ENCODE measurements around the gene TMBIM4. TPM values are rescaled to one million over a fixed set of nuclear protein-coding genes. Genes with fewer than 3 reads are reported as not detected.

Gene TMBIM4
- total and polyA plus RNA-seq, 2 donors (not counting 3 experiments of a cell fraction or from before 2014, with no cell fraction given) = 74.1 to 370 TPM

GRCh38 chr12:66143868-66144267 lies 25.9 kb downstream of the TMBIM4 start:
- Histone ChIP-seq H3K36me3 (ENCODE audit: control insufficient read depth in 2 of 2, extremely low read depth in 1 of 2, insufficient read depth in 2 of 2, low read length in 2 of 2) (peaks cover 3 to 4% of the 10 kb centered on the region in 2 experiments), H3K4me2 (ENCODE audit: insufficient read depth, low read length) (no peak overlapping the region), H3K4me1 (ENCODE audit: control insufficient read depth, extremely low read depth, insufficient read depth, low read length) (peaks cover 16% of the 10 kb centered on the region), H3K27ac (ENCODE audit: insufficient read depth, low read depth, low read length) (no peak overlapping the region), H3K9me3 (replicated peaks; ENCODE audit: control insufficient read depth, insufficient read depth, low read length) (peaks cover 6% of the 10 kb centered on the region), H3K9ac (replicated peaks; ENCODE audit: extremely low read depth, insufficient read depth, low read length) (no peak overlapping the region), H3K79me2 (ENCODE audit: control insufficient read depth, insufficient read depth, low read length) (peaks cover 4% of the 10 kb centered on the region), H2AFZ (ENCODE audit: low read depth, low read length) (no peak overlapping the region), H3K4me3 (replicated peaks in 1 of 3; ENCODE audit: insufficient read depth in 1 of 3, low read depth in 1 of 3, low read length in 3 of 3) (no peak overlapping the region), H3K9me1 (replicated peaks; ENCODE audit: control insufficient read depth, extremely low read depth, insufficient read depth, low read length) (no peaks in the 10 kb centered on the region), H4K20me1 (replicated peaks; ENCODE audit: control insufficient read depth, extremely low read depth, insufficient read depth, low read length) (no peaks in the 10 kb centered on the region), H3K27me3 (ENCODE audit: control insufficient read depth in 2 of 2, insufficient read depth in 2 of 2, low read length in 2 of 2) (no peaks in the 10 kb centered on the region)
- ChIA-PET CTCF (interaction anchor here (0.6 to 3.2 kb wide), 6 partner anchors 12 to 264 kb away, joined by 3 to 24 read pairs (median 17); partner anchors contain the start of gene LLPH), POLR2A (no interaction called here)
- no peak for FAIRE-seq
- TF ChIP-seq EZH2 (IDR thresholded peaks at IDR 0.05; ENCODE audit: borderline replicate concordance, low read depth, low read length, severe bottlenecking) = no peak
- TF ChIP-seq MYC (IDR thresholded peaks at IDR 0.05; ENCODE audit: low read depth, low read length) = no peak
- TF ChIP-seq MAX (IDR thresholded peaks at IDR 0.05; ENCODE audit: insufficient read depth, insufficient read length) = no peak
- DNase-seq (ENCODE audit: low read depth, low spot score) = no peak
- dilution Hi-C loops (cut with MboI; ENCODE audit: extremely low pct_ligation_motif_present, low sequenced_read_pairs) = no loop called here
- BruUV-seq (replicated peaks) = no TSS peak
- intact Hi-C loops (cut with micrococcal nuclease) = loop anchor here (2.0 kb wide), 1 partner anchor 123 kb away; no protein-coding TSS in a partner anchor

- Histone ChIP-seq H3K79me2 (ENCODE audit: control insufficient read depth, insufficient read depth, low read length) (peaks cover 4% of the 10 kb centered on the region), H3K4me1 (ENCODE audit: control insufficient read depth, extremely low read depth, insufficient read depth, low read length) (peaks cover 16% of the 10 kb centered on the region), H2AFZ (ENCODE audit: low read depth, low read length) (no peak overlapping the region), H3K4me3 (replicated peaks in 1 of 3; ENCODE audit: insufficient read depth in 1 of 3, low read depth in 1 of 3, low read length in 3 of 3) (no peak overlapping the region), H4K20me1 (replicated peaks; ENCODE audit: control insufficient read depth, extremely low read depth, insufficient read depth, low read length) (no peaks in the 10 kb centered on the region), H3K36me3 (ENCODE audit: control insufficient read depth in 2 of 2, extremely low read depth in 1 of 2, insufficient read depth in 2 of 2, low read length in 2 of 2) (peaks cover 3 to 4% of the 10 kb centered on the region in 2 experiments), H3K9ac (replicated peaks; ENCODE audit: extremely low read depth, insufficient read depth, low read length) (no peak overlapping the region), H3K9me3 (replicated peaks; ENCODE audit: control insufficient read depth, insufficient read depth, low read length) (peaks cover 6% of the 10 kb centered on the region), H3K9me1 (replicated peaks; ENCODE audit: control insufficient read depth, extremely low read depth, insufficient read depth, low read length) (no peaks in the 10 kb centered on the region), H3K27ac (ENCODE audit: insufficient read depth, low read depth, low read length) (no peak overlapping the region), H3K27me3 (ENCODE audit: control insufficient read depth in 2 of 2, insufficient read depth in 2 of 2, low read length in 2 of 2) (no peaks in the 10 kb centered on the region), H3K4me2 (ENCODE audit: insufficient read depth, low read length) (no peak overlapping the region)
- ChIA-PET CTCF (interaction anchor here (1.5 kb wide), 1 partner anchor 34 kb away, joined by 3 read pairs; no protein-coding TSS in a partner anchor), POLR2A (no interaction called here)
- no peak for FAIRE-seq
- intact Hi-C loops (cut with micrococcal nuclease) (no loop called here), dilution Hi-C loops (cut with MboI; ENCODE audit: extremely low pct_ligation_motif_present, low sequenced_read_pairs) (no loop called here)
- no peak for DNase-seq (ENCODE audit: low read depth, low spot score)
- TF ChIP-seq CTCF (IDR thresholded peaks at IDR 0.05; ENCODE audit: extremely low read depth in 1 of 2, insufficient read depth in 1 of 2, low read depth in 1 of 2, low read length in 2 of 2) = no peak
- no peak for TF ChIP-seq FOS (IDR thresholded peaks at IDR 0.05; ENCODE audit: borderline replicate concordance, insufficient read depth, low read length)
- TF ChIP-seq MAX (IDR thresholded peaks at IDR 0.05; ENCODE audit: insufficient read depth, insufficient read length) = no peak
- TF ChIP-seq GATA2 (IDR thresholded peaks at IDR 0.05; ENCODE audit: insufficient read depth, insufficient read length, low read depth, low read length) = no peak
- no peak for TF ChIP-seq MYC (IDR thresholded peaks at IDR 0.05; ENCODE audit: low read depth, low read length)
- TF ChIP-seq EZH2 (IDR thresholded peaks at IDR 0.05; ENCODE audit: borderline replicate concordance, low read depth, low read length, severe bottlenecking) = no peak
- TF ChIP-seq JUN (IDR thresholded peaks at IDR 0.05; ENCODE audit: borderline replicate concordance, insufficient read depth, insufficient read length, low read depth) = no peak
- no peak for TF ChIP-seq POLR2A (IDR thresholded peaks at IDR 0.05; ENCODE audit: low read depth, low read length)
- TF ChIP-seq POLR2AphosphoS5 (IDR thresholded peaks at IDR 0.05; ENCODE audit: insufficient read depth, low read depth, low read length) = no peak
- BruUV-seq (replicated peaks) = no TSS peak
These were observed 27.0 kb downstream of the TMBIM4 start for GRCh38 chr12:66142826-66143225.
